Right lobe of liver (tissue), 6 donors: ENCODE results near the gene JAZF1. TPM values are rescaled to one million over a fixed set of nuclear protein-coding genes. Genes with fewer than 3 reads are reported as not detected.
"Not testable (repeated sequence)": the region's sequence is repeated elsewhere in the genome, so short reads cannot be mapped to it uniquely, and the experiment has no call there.

Experiments
- ATAC-seq, 4 donors: fragments of 200-7000 bp; cut with Tn5 transposase; one replicate each; pipeline ENCODE4 v1.9.1; 2020; ENCODE audit warnings: mild to moderate bottlenecking in 4 of 4, moderate library complexity in 4 of 4
- DNase-seq, 3 donors: peaks; one replicate each; pipeline ENCODE4 v3.0.0-alpha.2; 2020
- H3K27ac ChIP-seq, 3 donors: fragments of 200-600 bp; one replicate each; pipeline ENCODE4 v1.8.0; 2022
- H3K27me3 ChIP-seq, 2 donors: fragments of 200-600 bp; one replicate each; pipeline ENCODE4 v1.8.0; 2022
- H3K36me3 ChIP-seq, 4 donors: fragments of 200-600 bp; sonication (generic) in 1 of 4; one replicate each; pipeline versions ENCODE4 v1.5.1 to v1.8.0; 2017 to 2022; ENCODE audit warnings: control low read depth in 1 of 4
- H3K4me1 ChIP-seq, 4 donors: fragments of 200-600 bp; sonication (generic) in 1 of 4; one replicate each; pipeline versions ENCODE4 v1.5.1 to v1.8.0; 2017 to 2022; ENCODE audit warnings: control low read depth in 1 of 4
- H3K4me3 ChIP-seq, 3 donors: fragments of 200-600 bp; one replicate each; pipeline ENCODE4 v1.8.0; 2022
- H3K9me3 ChIP-seq, 4 donors: fragments of 200-600 bp; sonication (generic) in 1 of 4; one replicate each; pipeline versions ENCODE4 v1.5.1 to v1.8.0; 2017 to 2022; ENCODE audit warnings: control low read depth in 1 of 4
- CTCF ChIP-seq, 4 donors: fragments of 200-600 bp in 3 of 4; fragments of 450-650 bp in 1 of 4; IDR thresholded peaks; one replicate each; pipeline versions ENCODE4 v1.5.1 to v1.8.0; 2016 to 2022; ENCODE audit warnings: antibody characterized with exemption in 4 of 4, mild to moderate bottlenecking in 2 of 4
- POLR2A ChIP-seq: fragments of 450-650 bp; IDR thresholded peaks from one replicate; pipeline ENCODE4 v1.6.1; 2017; ENCODE audit warnings: antibody characterized with exemption, mild to moderate bottlenecking
- whole genome bisulfite sequencing: methylation state at CpG from one replicate; pipeline ENCODE4 v1.1.6; 2018; ENCODE audit warnings: low coverage, low lambda C conversion rate; ENCODE audit not compliant: insufficient coverage; ENCODE audit errors: missing lambda C conversion rate; 5-methylcytosine and 5-hydroxymethylcytosine counted together
- intact Hi-C, 2 donors: fragments of 100-400 bp; cut with DNase I; formaldehyde crosslinking; loops; one replicate each; pipeline versions ENCODE4 v1.11.2 to v1.14.1; 2022
- total RNA-seq, 6 experiments: library from RNA; depleted of rRNA in 2 of 6; stranded (reverse); fragments of >200 nt in 2 of 6; fragmentation: NEBNext Ultra II Directional in 3 of 6; extraction: Animal tissue kit (Norgen Biotek cat#: 25700) in 3 of 6; gene quantifications; one replicate each; pipeline versions ENCODE4 v1.1.0 to v1.2.4, GENCODE V29; 2016 to 2023
- donor health status: DM: no; HTN: yes; CAD: no.
- donor health status: DM: no; HTN: no; CAD: no.
- donor health status: DM: no; HTN: no; CAD: no.
- donor health status: DM: no; HTN: yes; CAD: no.
- donor health status: DM: no; HTN: yes; CAD: no.

JAZF1 gene
- total RNA-seq, 6 experiments from 2014 or later = 4.8 to 20.9 (median 6.9) TPM

- Histone ChIP-seq H3K9me3 (no peaks in the 10 kb centered on the region), H3K36me3 (no peaks in the 10 kb centered on the region), H3K4me1 (no peaks in the 10 kb centered on the region), H3K27me3 (no peaks in the 10 kb centered on the region), H3K27ac (no peak overlapping the region), H3K4me3 (no peak overlapping the region)
- no peak for ATAC-seq
- intact Hi-C loops = no loop called here
- WGBS = 90% methylated on average over 5 of the region's 7 CpGs
- no peak for TF ChIP-seq POLR2A
- no peak for DNase-seq
Observed at GRCh38 chr7:28018020-28018419, 162.6 kb downstream of the JAZF1 start.

GRCh38 chr7:28017372-28017771 is 163.2 kb downstream of the JAZF1 start:
- 93% methylated on average over 4 of the region's 4 CpGs for WGBS

GRCh38 chr7:28016297-28016696 is 164.3 kb downstream of the JAZF1 start:
- no peaks in the 10 kb centered on the region for H3K36me3 ChIP-seq
- H3K9me3 ChIP-seq = no peaks in the 10 kb centered on the region
- DNase-seq (no peak), ATAC-seq (no peak)
- no peak overlapping the region for H3K27ac ChIP-seq
- H3K27me3 ChIP-seq = no peaks in the 10 kb centered on the region
- no peak overlapping the region for H3K4me3 ChIP-seq
- TF ChIP-seq CTCF (IDR thresholded peaks at IDR 0.05) (no peak), POLR2A (no peak)
- intact Hi-C loops = no loop called here
- 93% methylated on average over 2 of the region's 2 CpGs for whole genome bisulfite sequencing
- H3K4me1 ChIP-seq = no peaks in the 10 kb centered on the region

More at GRCh38 chr7:28017372-28017771, 163.2 kb downstream of the JAZF1 start:
- Histone ChIP-seq H3K36me3 (no peaks in the 10 kb centered on the region), H3K4me3 (no peak overlapping the region), H3K9me3 (no peaks in the 10 kb centered on the region), H3K27me3 (no peaks in the 10 kb centered on the region), H3K4me1 (no peaks in the 10 kb centered on the region), H3K27ac (no peak overlapping the region)
- DNase-seq (no peak), ATAC-seq (no peak)
- intact Hi-C loops = no loop called here
- TF ChIP-seq CTCF (IDR thresholded peaks at IDR 0.05) (no peak), POLR2A (no peak)

- DNase-seq = no peak
- H3K36me3 ChIP-seq = no peaks in the 10 kb centered on the region
- ATAC-seq = no peak
- intact Hi-C loops = no loop called here
- H3K27me3 ChIP-seq = no peaks in the 10 kb centered on the region
- no peaks in the 10 kb centered on the region for H3K9me3 ChIP-seq
- 88% methylated on average over 4 of the region's 4 CpGs for WGBS
- H3K27ac ChIP-seq = no peak overlapping the region
- H3K4me3 ChIP-seq = no peak overlapping the region
- TF ChIP-seq CTCF (IDR thresholded peaks at IDR 0.05) = no peak
- TF ChIP-seq POLR2A = no peak
- H3K4me1 ChIP-seq = no peaks in the 10 kb centered on the region
Observed at GRCh38 chr7:28015169-28015568, 165.4 kb downstream of the JAZF1 start.

- H3K9me3 ChIP-seq, H3K27ac ChIP-seq, H3K4me3 ChIP-seq, DNase-seq, intact Hi-C loops, H3K4me1 ChIP-seq, H3K36me3 ChIP-seq, ATAC-seq, H3K27me3 ChIP-seq: not testable (repeated sequence)
- WGBS = 94% methylated on average over 4 of the region's 4 CpGs
Observed at GRCh38 chr7:28014340-28014739, 166.3 kb downstream of the JAZF1 start.

- intact Hi-C loops = no loop called here
- TF ChIP-seq CTCF (IDR thresholded peaks at IDR 0.05) (no peak), POLR2A (no peak)
- no peak overlapping the region for H3K27ac ChIP-seq
- H3K36me3 ChIP-seq = no peaks in the 10 kb centered on the region
- no peaks in the 10 kb centered on the region for H3K27me3 ChIP-seq
- H3K4me1 ChIP-seq = no peaks in the 10 kb centered on the region
- no peak for ATAC-seq
- 96% methylated on average over 3 of the region's 5 CpGs for WGBS
- H3K9me3 ChIP-seq = no peaks in the 10 kb centered on the region
- no peak for DNase-seq
- H3K4me3 ChIP-seq = no peak overlapping the region
Observed at GRCh38 chr7:28013441-28013840, 167.2 kb downstream of the JAZF1 start.
